GM12872 (cell line): ENCODE results near the gene MAPK1IP1L.

Source experiments
- CTCF ChIP-seq: IDR thresholded peaks from 3 replicates; pipeline ENCODE4 v1.5.1; 2011; ENCODE audit warnings: low read depth, mild to moderate bottlenecking, low read length, moderate library complexity; ENCODE audit not compliant: insufficient read depth

MAPK1IP1L gene

GRCh38 chr14:55103005-55103640, 51.7 kb downstream of the MAPK1IP1L start:
- no peak for TF ChIP-seq CTCF

GRCh38 chr14:55103971-55104954, 52.8 kb downstream of the MAPK1IP1L start:
- no peak for TF ChIP-seq CTCF

- no peak for TF ChIP-seq CTCF
Observed at GRCh38 chr14:55105991-55106390, 54.5 kb downstream of the MAPK1IP1L start.

- no peak for TF ChIP-seq CTCF
Observed at GRCh38 chr14:55107766-55108554, 56.5 kb downstream of the MAPK1IP1L start.

- TF ChIP-seq CTCF, result no peak
Observed at GRCh38 chr14:55109836-55110235, 58.4 kb downstream of the MAPK1IP1L start.

- TF ChIP-seq CTCF, result no peak
Observed at GRCh38 chr14:55111122-55111708, 59.8 kb downstream of the MAPK1IP1L start.

GRCh38 chr14:55114720-55115119, 63.3 kb downstream of the MAPK1IP1L start:
- TF ChIP-seq CTCF, result no peak
